Calu3 (cell line): Measurements from ENCODE around the gene NUPR1. TPM values are rescaled to one million over a fixed set of nuclear protein-coding genes. Genes with fewer than 3 reads are reported as not detected.

ENCODE experiments used
- BruUV-seq: library from RNA; stranded (reverse); fragments of 400-500 nt; replicated peaks from 2 replicates; lab custom pipeline; 2021; lab: Mats Ljungman, UMichigan
- CTCF ChIA-PET: fragments of 300-600 bp; sonication (Branson Sonifier 250); formaldehyde crosslinking; loops from one replicate; lab custom pipeline; 2022; ENCODE audit warnings: antibody characterized with exemption; lab: Charles Lee
- DNase-seq: peaks from one replicate; pipeline ENCODE4 v3.0.0; 2022
- H3K27ac Mint-ChIP-seq: one replicate; pipeline ENCODE4 v1.8.0; 2022; ENCODE audit warnings: mixed read lengths; ENCODE audit not compliant: unreplicated experiment
- H3K27me3 Mint-ChIP-seq: one replicate; pipeline ENCODE4 v1.8.0; 2022; ENCODE audit warnings: mixed read lengths; ENCODE audit not compliant: unreplicated experiment
- H3K36me3 Mint-ChIP-seq: one replicate; pipeline ENCODE4 v1.8.0; 2022; ENCODE audit warnings: mild to moderate bottlenecking, moderate library complexity, mixed read lengths; ENCODE audit not compliant: insufficient read depth, unreplicated experiment
- H3K4me1 Mint-ChIP-seq: one replicate; pipeline ENCODE4 v1.8.0; 2022; ENCODE audit warnings: mild to moderate bottlenecking, low read depth, mixed read lengths; ENCODE audit not compliant: unreplicated experiment
- H3K4me3 Mint-ChIP-seq: one replicate; pipeline ENCODE4 v1.8.0; 2022; ENCODE audit warnings: mild to moderate bottlenecking, low read depth, moderate library complexity, mixed read lengths; ENCODE audit not compliant: unreplicated experiment
- H3K9me3 Mint-ChIP-seq: one replicate; pipeline ENCODE4 v1.8.0; 2022; ENCODE audit warnings: low read depth, mixed read lengths; ENCODE audit not compliant: unreplicated experiment
- CTCF ChIP-seq: fragments of 200-600 bp; IDR thresholded peaks from one replicate; pipeline ENCODE4 v1.8.0; 2022; ENCODE audit warnings: antibody characterized with exemption; ENCODE audit not compliant: unreplicated experiment
- intact Hi-C: fragments of 100-400 bp; cut with micrococcal nuclease; formaldehyde crosslinking; loops from one replicate; pipeline ENCODE4 v1.10.0; 2022; ENCODE audit not compliant: unreplicated experiment
- total RNA-seq: library from RNA; stranded (reverse); gene quantifications from 2 replicates; pipeline ENCODE4 v1.2.3, GENCODE V29; 2022

The NUPR1 gene
- total RNA-seq, 1 experiment from 2014 or later, result 0.73 TPM

GRCh38 chr16:28511031-28511430 lies 27.7 kb downstream of the NUPR1 start:
- H3K27ac Mint-ChIP-seq, result no peak overlapping the region
- BruUV-seq, result no TSS peak
- CTCF ChIA-PET, result interaction anchor here (0.7 kb wide), 1 partner anchor 1428 kb away, joined by 3 read pairs; no protein-coding TSS in a partner anchor

DNA sequence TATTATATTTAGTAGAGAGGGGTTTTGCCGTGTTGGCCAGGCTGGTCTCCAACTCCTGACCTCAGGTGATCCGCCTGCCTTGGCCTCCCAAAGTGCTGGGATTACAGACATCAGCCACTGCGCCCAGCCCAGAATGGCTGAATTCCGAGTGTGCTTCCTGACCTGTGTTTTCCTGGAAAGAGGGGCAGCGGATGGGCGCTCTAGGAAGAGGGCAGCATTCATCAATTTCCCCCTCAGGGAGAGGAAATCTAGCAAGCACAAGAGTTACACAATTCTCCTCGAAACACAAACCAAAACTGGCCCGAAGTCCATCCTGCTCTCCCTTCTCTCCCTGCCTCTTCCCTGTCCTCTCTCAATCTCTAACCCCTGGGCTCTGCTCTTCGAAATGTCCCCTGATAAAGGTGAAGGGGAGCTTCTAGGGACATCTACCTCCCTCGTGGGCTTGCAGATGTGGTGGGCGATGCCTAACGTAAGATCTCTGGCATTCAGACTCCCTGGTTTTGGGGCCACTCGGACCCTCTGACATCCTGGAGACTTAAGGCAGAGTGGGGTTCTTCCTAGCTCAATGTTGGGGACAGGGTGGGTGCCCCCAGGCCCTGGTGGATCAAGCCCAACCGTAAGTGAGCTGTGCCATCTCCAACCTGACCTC lies 33.2 kb downstream of the NUPR1 start:
- no peak for TF ChIP-seq CTCF
- CTCF ChIA-PET, result no interaction called here
- Mint-ChIP-seq H3K27me3 (peaks cover 20% of the 10 kb centered on the region), H3K36me3 (peaks cover 3% of the 10 kb centered on the region), H3K9me3 (no peaks in the 10 kb centered on the region), H3K27ac (no peak overlapping the region), H3K4me1 (no peaks in the 10 kb centered on the region), H3K4me3 (no peak overlapping the region)
- no peak for DNase-seq
- no TSS peak for BruUV-seq
- intact Hi-C loops, result no loop called here

More at GRCh38 chr16:28511031-28511430, 27.7 kb downstream of the NUPR1 start:
- no peak overlapping the region for H3K4me3 Mint-ChIP-seq
- intact Hi-C loops, result no loop called here
- peaks cover 14% of the 10 kb centered on the region for H3K27me3 Mint-ChIP-seq
- H3K4me1 Mint-ChIP-seq, result no peaks in the 10 kb centered on the region
- no peaks in the 10 kb centered on the region for H3K9me3 Mint-ChIP-seq
- TF ChIP-seq CTCF, result no peak
- H3K36me3 Mint-ChIP-seq, result peaks cover 4% of the 10 kb centered on the region
- peak; percentile 52 for DNase-seq

GRCh38 chr16:28504707-28505404 lies 33.9 kb downstream of the NUPR1 start:
- CTCF ChIA-PET, result no interaction called here

More at GRCh38 chr16:28504707-28505404, 33.9 kb downstream of the NUPR1 start:
- H3K4me1 Mint-ChIP-seq, result no peaks in the 10 kb centered on the region
- H3K27ac Mint-ChIP-seq, result no peak overlapping the region
- no peak overlapping the region for H3K4me3 Mint-ChIP-seq
- no TSS peak for BruUV-seq
- no peak for TF ChIP-seq CTCF
- peaks cover 20% of the 10 kb centered on the region for H3K27me3 Mint-ChIP-seq
- DNase-seq, result peak; percentile 41
- intact Hi-C loops, result no loop called here
- H3K9me3 Mint-ChIP-seq, result no peaks in the 10 kb centered on the region
- no peaks in the 10 kb centered on the region for H3K36me3 Mint-ChIP-seq
